GM23338 (cell line): Measurements from ENCODE around the gene ACBD4.

ENCODE experiments used
- CREB1 ChIP-seq: fragments of 250-450 bp; sonication (Bioruptor Pico); IDR thresholded peaks from 2 replicates; pipeline ENCODE4 v1.5.0; 2020; ENCODE audit warnings: low read depth, mild to moderate bottlenecking, moderate library complexity
- CTCF ChIP-seq, 2 experiments: fragments of 200-600 bp in 1 of 2; sonication (generic) in 1 of 2; conservative IDR thresholded peaks; 2 replicates each; pipeline versions ENCODE4 v1.5.1 to v1.6.1; 2016 to 2017; ENCODE audit warnings: antibody characterized with exemption in 2 of 2, low read depth in 2 of 2, mild to moderate bottlenecking in 2 of 2, moderate library complexity in 1 of 2
- EZH2phosphoT487 ChIP-seq: fragments of 200-600 bp; sonication (generic); IDR thresholded peaks from one replicate; pipeline ENCODE4 v1.8.1; 2018; ENCODE audit warnings: antibody characterized with exemption; ENCODE audit not compliant: unreplicated experiment
- POLR2AphosphoS5 ChIP-seq: IDR thresholded peaks from 2 replicates; pipeline ENCODE4 v1.6.1; 2016; ENCODE audit warnings: antibody characterized with exemption, low read depth
- REST ChIP-seq: IDR thresholded peaks from one replicate; pipeline ENCODE4 v1.6.1; 2018; ENCODE audit warnings: antibody characterized with exemption; ENCODE audit not compliant: unreplicated experiment
- STAT1 ChIP-seq: IDR thresholded peaks from one replicate; pipeline ENCODE4 v1.6.1; 2016; ENCODE audit warnings: antibody characterized with exemption; ENCODE audit not compliant: unreplicated experiment
- TF ChIP-seq, protein P1 (sequence below): IDR thresholded peaks from 2 replicates; pipeline ENCODE4 v1.6.1; 2016; ENCODE audit warnings: antibody characterized with exemption

- TF ChIP-seq POLR2AphosphoS5 (peak; percentile 53), CREB1 (CRISPR knock-in tag) (no peak), EZH2phosphoT487 (no peak), CTCF (conservative IDR thresholded peaks at IDR 0.05; ENCODE audit: low read depth in 2 of 2) (no peak), REST (peak; percentile 3), STAT1 (no peak)
- TF ChIP-seq, protein P1, sequence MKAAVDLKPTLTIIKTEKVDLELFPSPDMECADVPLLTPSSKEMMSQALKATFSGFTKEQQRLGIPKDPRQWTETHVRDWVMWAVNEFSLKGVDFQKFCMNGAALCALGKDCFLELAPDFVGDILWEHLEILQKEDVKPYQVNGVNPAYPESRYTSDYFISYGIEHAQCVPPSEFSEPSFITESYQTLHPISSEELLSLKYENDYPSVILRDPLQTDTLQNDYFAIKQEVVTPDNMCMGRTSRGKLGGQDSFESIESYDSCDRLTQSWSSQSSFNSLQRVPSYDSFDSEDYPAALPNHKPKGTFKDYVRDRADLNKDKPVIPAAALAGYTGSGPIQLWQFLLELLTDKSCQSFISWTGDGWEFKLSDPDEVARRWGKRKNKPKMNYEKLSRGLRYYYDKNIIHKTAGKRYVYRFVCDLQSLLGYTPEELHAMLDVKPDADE = no peak
Measured at GRCh38 chr17:45144199-45145034, 8.9 kb downstream of the ACBD4 start.
